ENCODE data around the gene UBE2L3. TPM values are rescaled to one million over a fixed set of nuclear protein-coding genes. Genes with fewer than 3 reads are reported as not detected.
A peak's percentile ranks its signal among the peaks of the same experiment; 100 is the strongest.

UBE2L3 gene
- total and polyA plus RNA-seq, 2 of the 8 experiments (the other 6 are each of a cell fraction or from before 2014, with no cell fraction given), result 63.5 to 90.0 TPM

DNA sequence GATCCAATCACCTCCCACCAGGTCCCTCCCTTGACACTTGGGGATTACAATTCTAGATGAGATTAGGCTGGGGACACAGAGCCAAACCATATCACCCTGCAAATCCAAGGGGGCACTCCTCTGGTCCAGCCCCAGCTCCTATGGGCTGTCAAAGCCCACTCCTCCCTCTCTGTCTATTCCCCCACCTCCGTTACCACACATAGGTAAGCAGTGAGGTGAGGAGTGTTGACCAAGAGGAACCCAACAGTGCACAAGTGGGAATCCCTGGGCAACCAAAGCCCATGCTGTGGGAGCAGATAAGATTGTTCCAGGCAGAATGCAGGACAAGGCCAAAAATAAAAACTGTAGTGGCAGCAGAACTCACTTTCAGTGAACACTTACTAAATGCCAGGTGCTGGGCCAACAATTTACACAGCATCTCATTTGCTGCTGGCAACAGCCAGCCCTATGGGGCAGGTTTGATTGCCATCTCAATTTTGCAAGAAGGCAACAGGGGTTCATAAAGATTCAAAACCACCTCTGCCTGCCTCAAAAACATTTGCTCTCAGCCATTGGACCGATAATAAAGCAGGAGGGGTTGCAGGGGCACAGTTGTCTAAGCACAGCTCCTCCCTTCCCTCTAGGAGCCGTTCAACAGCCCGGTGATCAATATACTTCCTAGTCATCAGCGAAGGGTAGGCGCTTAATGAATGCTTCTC lies 83.5 kb downstream of the UBE2L3 start:
- peak overlapping the region; percentile 31; the same call in 1 of the 2 replicates for H2BK12ac ChIP-seq (ENCODE audit: low read depth, low read length)
- H2BK20ac ChIP-seq (ENCODE audit: low read length), result peak overlapping the region; percentile 55; the same call in 1 of the 2 replicates
- peak overlapping the region; percentile 94 for H3K56ac ChIP-seq (replicated peaks; ENCODE audit: insufficient read length, low read depth, low read length)
- peak overlapping the region; percentile 68 to 97 for H3K4me2 ChIP-seq (ENCODE audit: insufficient read depth in 1 of 2, low read depth in 2 of 2, low read length in 2 of 2)
- H3K79me1 ChIP-seq (ENCODE audit: low read depth, low read length), result peaks cover 7% of the 10 kb centered on the region; the same call in 1 of the 2 replicates
- 0 out of 2 replicates have a peak overlapping the region, but pooled peaks have one; percentile 6 for H2AFZ ChIP-seq (ENCODE audit: low read length)
- peak overlapping the region; percentile 19; the same call in 1 of the 2 replicates for H2AK5ac ChIP-seq (ENCODE audit: low read depth, low read length)
- peaks cover 7 to 13% of the 10 kb centered on the region in 2 experiments for H4K20me1 ChIP-seq (replicated peaks in 1 of 2; ENCODE audit: control insufficient read depth in 1 of 2, insufficient read depth in 2 of 2, low read length in 2 of 2)
- DNase-seq (ENCODE audit: low read depth in 1 of 2, low spot score in 2 of 2) (no peak), FAIRE-seq (no peak)
- peak overlapping the region; percentile 87 for H3K18ac ChIP-seq (ENCODE audit: extremely low read depth, low read length)
- H3K9ac ChIP-seq (replicated peaks in 1 of 4; ENCODE audit: extremely low read depth in 1 of 4, low read depth in 3 of 4, low read length in 3 of 4), result peak overlapping the region in 3 of 4 experiments; percentile 4 to 78 (median 48); a peak in 4 of 7 replicates
- peaks cover 0 to 4% of the 10 kb centered on the region in 2 experiments; a peak in 1 of 4 replicates for H3K79me2 ChIP-seq (ENCODE audit: control insufficient read depth in 1 of 2, insufficient read depth in 2 of 2, low read length in 2 of 2)
- no peak overlapping the region for H4K5ac ChIP-seq (ENCODE audit: insufficient read length, low read depth, low read length)
- H4K91ac ChIP-seq (replicated peaks; ENCODE audit: insufficient read length, low read length), result peak overlapping the region; percentile 84
- TF ChIP-seq CEBPB (IDR thresholded peaks at IDR 0.05; ENCODE audit: low read depth, low read length) (no peak), CHD1 (IDR thresholded peaks at IDR 0.05; ENCODE audit: low read depth, low read length) (no peak), RXRA (IDR thresholded peaks at IDR 0.05; ENCODE audit: insufficient read depth, low read depth, low read length) (no peak), KDM1A (IDR thresholded peaks at IDR 0.05; ENCODE audit: borderline replicate concordance, low read length) (no peak), SP1 (IDR thresholded peaks at IDR 0.05; ENCODE audit: low read depth, low read length) (no peak), GABPA (IDR thresholded peaks at IDR 0.05; ENCODE audit: borderline replicate concordance, insufficient read depth, low read length) (no peak), BACH1 (IDR thresholded peaks at IDR 0.05; ENCODE audit: low read length) (no peak), TEAD4 (IDR thresholded peaks at IDR 0.05; ENCODE audit: low read depth, low read length) (no peak), NRF1 (IDR thresholded peaks at IDR 0.05; ENCODE audit: low read depth, low read length) (no peak), RAD21 (IDR thresholded peaks at IDR 0.05 in 1 of 2, conservative IDR thresholded peaks at IDR 0.05 in 1 of 2; ENCODE audit: low read depth in 2 of 2, low read length in 2 of 2) (no peak), RFX5 (IDR thresholded peaks at IDR 0.05; ENCODE audit: borderline replicate concordance, low read depth, low read length) (no peak)
- ChIA-PET CTCF (ENCODE audit: partially characterized antibody) (interaction anchor here (0.7 to 22.2 kb wide), 3 partner anchors 9 to 89 kb away, joined by 4 to 499 read pairs (median 22); partner anchors contain the start of genes CCDC116, SDF2L1 and YDJC), POLR2A (ENCODE audit: partially characterized antibody) (interaction anchor here (0.7 to 5.9 kb wide), 7 partner anchors 9 to 78 kb away, joined by 3 to 42 read pairs (median 3); partner anchors contain the start of genes PPIL2 and SDF2L1)
- no peak overlapping the region for H4K8ac ChIP-seq (ENCODE audit: extremely low read depth, insufficient read depth, low read length)
- no peak overlapping the region for H3K14ac ChIP-seq (ENCODE audit: insufficient read length)
- no peaks in the 10 kb centered on the region for H3K27me3 ChIP-seq (replicated peaks in 1 of 4; ENCODE audit: control insufficient read depth in 3 of 4, extremely low read depth in 1 of 4, insufficient read depth in 3 of 4, low read length in 3 of 4)
- peaks cover 10 to 15% (median 14%) of the 10 kb centered on the region in 4 experiments; a peak in 6 of 8 replicates for H3K36me3 ChIP-seq (ENCODE audit: control insufficient read depth in 2 of 4, insufficient read depth in 4 of 4, low read length in 3 of 4)
- no peak overlapping the region for H3K23ac ChIP-seq (ENCODE audit: insufficient read length)
- H2BK5ac ChIP-seq (ENCODE audit: low read depth, low read length), result peak overlapping the region; percentile 46; the same call in 1 of the 2 replicates
- H3K23me2 ChIP-seq (ENCODE audit: low read depth, low read length), result peaks cover 5% of the 10 kb centered on the region; the same call in 1 of the 2 replicates
- peak overlapping the region; percentile 88 for H2BK15ac ChIP-seq (ENCODE audit: low read length)
- peak overlapping the region; percentile 55 for H3K4ac ChIP-seq (replicated peaks; ENCODE audit: insufficient read length, low read depth, low read length)
- WGBS, 2 experiments (ENCODE audit: extremely low coverage in 1 of 2, insufficient coverage in 1 of 2, insufficient read length in 1 of 2, insufficient replicate concordance in 2 of 2, low coverage in 1 of 2, low lambda C conversion rate in 2 of 2, missing lambda C conversion rate in 1 of 2), result 15% methylated on average over 6 of the region's 6 CpGs; no CpG with 5 or more reads in 1 of the 2 experiments
- H3K27ac ChIP-seq (ENCODE audit: low read depth, low read length), result peak overlapping the region; percentile 52; the same call in 1 of the 2 replicates
- H3K4me1 ChIP-seq (replicated peaks in 1 of 4; ENCODE audit: control insufficient read depth in 3 of 4, insufficient read depth in 4 of 4, low read length in 3 of 4), result peaks cover 3 to 14% (median 7%) of the 10 kb centered on the region in 4 experiments; a peak in 6 of 7 replicates
- H3K4me3 ChIP-seq (ENCODE audit: extremely low read depth in 1 of 4, insufficient read depth in 2 of 4, low read depth in 3 of 4, low read length in 4 of 4), result peak overlapping the region; percentile 78 to 98 (median 81)
- H2BK120ac ChIP-seq (replicated peaks; ENCODE audit: low read depth, low read length), result no peak overlapping the region
- H3K9me3 ChIP-seq (ENCODE audit: insufficient read depth in 2 of 2, low read depth in 1 of 2, low read length in 1 of 2), result no peaks in the 10 kb centered on the region
